ENCODE measurements around the gene CAMSAP1. TPM values are rescaled to one million over a fixed set of nuclear protein-coding genes. Genes with fewer than 3 reads are reported as not detected.

Gene CAMSAP1
- total RNA-seq, 1 donor from 2014 or later, result 31.3 TPM

- peaks cover 2 to 5% (median 4%) of the 10 kb centered on the region in 3 donors for H3K36me3 ChIP-seq (ENCODE audit: control insufficient read depth in 3 of 3, insufficient read depth in 3 of 3, low read length in 3 of 3)
- H3K27ac ChIP-seq (ENCODE audit: low read depth, low read length), result no peak overlapping the region
- H3K9ac ChIP-seq (ENCODE audit: low read depth in 1 of 3, low read length in 3 of 3), result no peak overlapping the region
- no peaks in the 10 kb centered on the region for H3K9me3 ChIP-seq (ENCODE audit: control insufficient read depth in 3 of 3, low read length in 3 of 3)
- H3K27me3 ChIP-seq (ENCODE audit: control insufficient read depth in 3 of 3, insufficient read depth in 3 of 3, low read length in 3 of 3), result peaks cover 0 to 3% (median 0%) of the 10 kb centered on the region in 3 donors
- H3K4me3 ChIP-seq (ENCODE audit: low read length in 3 of 3), result no peak overlapping the region
- H3K4me1 ChIP-seq (ENCODE audit: control insufficient read depth in 3 of 3, insufficient read depth in 3 of 3, low read length in 3 of 3), result no peaks in the 10 kb centered on the region
These were observed 123.7 kb downstream of the CAMSAP1 start for GRCh38 chr9:135783540-135784245.

- Histone ChIP-seq H3K4me1 (ENCODE audit: control insufficient read depth in 3 of 3, insufficient read depth in 3 of 3, low read length in 3 of 3) (no peaks in the 10 kb centered on the region), H3K9me3 (ENCODE audit: control insufficient read depth in 3 of 3, low read length in 3 of 3) (no peaks in the 10 kb centered on the region), H3K9ac (ENCODE audit: low read depth in 1 of 3, low read length in 3 of 3) (no peak overlapping the region), H3K4me3 (ENCODE audit: low read length in 3 of 3) (no peak overlapping the region), H3K27me3 (ENCODE audit: control insufficient read depth in 3 of 3, insufficient read depth in 3 of 3, low read length in 3 of 3) (peaks cover 0 to 3% (median 0%) of the 10 kb centered on the region in 3 donors), H3K36me3 (ENCODE audit: control insufficient read depth in 3 of 3, insufficient read depth in 3 of 3, low read length in 3 of 3) (peaks cover 2 to 5% (median 4%) of the 10 kb centered on the region in 3 donors), H3K27ac (ENCODE audit: low read depth, low read length) (no peak overlapping the region)
These were observed 124.4 kb downstream of the CAMSAP1 start for GRCh38 chr9:135782946-135783345.

GRCh38 chr9:135780626-135781025, 126.7 kb downstream of the CAMSAP1 start:
- Histone ChIP-seq H3K9ac (ENCODE audit: low read depth in 1 of 3, low read length in 3 of 3) (no peak overlapping the region), H3K27me3 (ENCODE audit: control insufficient read depth in 3 of 3, insufficient read depth in 3 of 3, low read length in 3 of 3) (peaks cover 0 to 3% (median 0%) of the 10 kb centered on the region in 3 donors), H3K27ac (ENCODE audit: low read depth, low read length) (no peak overlapping the region), H3K4me3 (ENCODE audit: low read length in 3 of 3) (no peak overlapping the region), H3K9me3 (ENCODE audit: control insufficient read depth in 3 of 3, low read length in 3 of 3) (no peaks in the 10 kb centered on the region), H3K4me1 (ENCODE audit: control insufficient read depth in 3 of 3, insufficient read depth in 3 of 3, low read length in 3 of 3) (no peaks in the 10 kb centered on the region), H3K36me3 (ENCODE audit: control insufficient read depth in 3 of 3, insufficient read depth in 3 of 3, low read length in 3 of 3) (peaks cover 5 to 6% (median 6%) of the 10 kb centered on the region in 3 donors)

GRCh38 chr9:135780086-135780485, 127.3 kb downstream of the CAMSAP1 start:
- no peak overlapping the region for H3K9ac ChIP-seq (ENCODE audit: low read depth in 1 of 3, low read length in 3 of 3)
- H3K4me3 ChIP-seq (ENCODE audit: low read length in 3 of 3), result no peak overlapping the region
- peaks cover 5 to 7% (median 6%) of the 10 kb centered on the region in 3 donors for H3K36me3 ChIP-seq (ENCODE audit: control insufficient read depth in 3 of 3, insufficient read depth in 3 of 3, low read length in 3 of 3)
- no peaks in the 10 kb centered on the region for H3K4me1 ChIP-seq (ENCODE audit: control insufficient read depth in 3 of 3, insufficient read depth in 3 of 3, low read length in 3 of 3)
- H3K27ac ChIP-seq (ENCODE audit: low read depth, low read length), result no peak overlapping the region
- H3K9me3 ChIP-seq (ENCODE audit: control insufficient read depth in 3 of 3, low read length in 3 of 3), result no peaks in the 10 kb centered on the region
- peaks cover 0 to 3% (median 0%) of the 10 kb centered on the region in 3 donors for H3K27me3 ChIP-seq (ENCODE audit: control insufficient read depth in 3 of 3, insufficient read depth in 3 of 3, low read length in 3 of 3)

- peaks cover 0 to 3% (median 0%) of the 10 kb centered on the region in 3 donors for H3K27me3 ChIP-seq (ENCODE audit: control insufficient read depth in 3 of 3, insufficient read depth in 3 of 3, low read length in 3 of 3)
These were observed 127.8 kb downstream of the CAMSAP1 start for GRCh38 chr9:135779571-135779970.

GRCh38 chr9:135778421-135778820, 128.9 kb downstream of the CAMSAP1 start:
- no peak overlapping the region for H3K4me3 ChIP-seq (ENCODE audit: low read length in 3 of 3)
- H3K27ac ChIP-seq (ENCODE audit: low read depth, low read length), result no peak overlapping the region
- no peaks in the 10 kb centered on the region for H3K4me1 ChIP-seq (ENCODE audit: control insufficient read depth in 3 of 3, insufficient read depth in 3 of 3, low read length in 3 of 3)
- peaks cover 0 to 3% (median 0%) of the 10 kb centered on the region in 3 donors for H3K27me3 ChIP-seq (ENCODE audit: control insufficient read depth in 3 of 3, insufficient read depth in 3 of 3, low read length in 3 of 3)
- H3K9ac ChIP-seq (ENCODE audit: low read depth in 1 of 3, low read length in 3 of 3), result no peak overlapping the region
- no peaks in the 10 kb centered on the region for H3K9me3 ChIP-seq (ENCODE audit: control insufficient read depth in 3 of 3, low read length in 3 of 3)
- peaks cover 0 to 8% (median 4%) of the 10 kb centered on the region in 3 donors for H3K36me3 ChIP-seq (ENCODE audit: control insufficient read depth in 3 of 3, insufficient read depth in 3 of 3, low read length in 3 of 3)

More at GRCh38 chr9:135779571-135779970, 127.8 kb downstream of the CAMSAP1 start:
- Histone ChIP-seq H3K9me3 (ENCODE audit: control insufficient read depth in 3 of 3, low read length in 3 of 3) (no peaks in the 10 kb centered on the region), H3K4me3 (ENCODE audit: low read length in 3 of 3) (no peak overlapping the region), H3K27ac (ENCODE audit: low read depth, low read length) (no peak overlapping the region), H3K36me3 (ENCODE audit: control insufficient read depth in 3 of 3, insufficient read depth in 3 of 3, low read length in 3 of 3) (peaks cover 5 to 7% (median 6%) of the 10 kb centered on the region in 3 donors), H3K9ac (ENCODE audit: low read depth in 1 of 3, low read length in 3 of 3) (no peak overlapping the region), H3K4me1 (ENCODE audit: control insufficient read depth in 3 of 3, insufficient read depth in 3 of 3, low read length in 3 of 3) (no peaks in the 10 kb centered on the region)

GRCh38 chr9:135777623-135778177, 129.6 kb downstream of the CAMSAP1 start:
- Histone ChIP-seq H3K36me3 (ENCODE audit: control insufficient read depth in 3 of 3, insufficient read depth in 3 of 3, low read length in 3 of 3) (peaks cover 0 to 10% (median 4%) of the 10 kb centered on the region in 3 donors), H3K9me3 (ENCODE audit: control insufficient read depth in 3 of 3, low read length in 3 of 3) (no peaks in the 10 kb centered on the region), H3K27me3 (ENCODE audit: control insufficient read depth in 3 of 3, insufficient read depth in 3 of 3, low read length in 3 of 3) (peaks cover 0 to 3% (median 0%) of the 10 kb centered on the region in 3 donors), H3K4me3 (ENCODE audit: low read length in 3 of 3) (no peak overlapping the region), H3K4me1 (ENCODE audit: control insufficient read depth in 3 of 3, insufficient read depth in 3 of 3, low read length in 3 of 3) (no peaks in the 10 kb centered on the region), H3K9ac (ENCODE audit: low read depth in 1 of 3, low read length in 3 of 3) (no peak overlapping the region), H3K27ac (ENCODE audit: low read depth, low read length) (no peak overlapping the region)

- no peak overlapping the region for H3K9ac ChIP-seq (ENCODE audit: low read depth in 1 of 3, low read length in 3 of 3)
- no peaks in the 10 kb centered on the region for H3K9me3 ChIP-seq (ENCODE audit: control insufficient read depth in 3 of 3, low read length in 3 of 3)
- no peak overlapping the region for H3K4me3 ChIP-seq (ENCODE audit: low read length in 3 of 3)
- peaks cover 0 to 3% (median 0%) of the 10 kb centered on the region in 3 donors for H3K27me3 ChIP-seq (ENCODE audit: control insufficient read depth in 3 of 3, insufficient read depth in 3 of 3, low read length in 3 of 3)
- no peak overlapping the region for H3K27ac ChIP-seq (ENCODE audit: low read depth, low read length)
- H3K36me3 ChIP-seq (ENCODE audit: control insufficient read depth in 3 of 3, insufficient read depth in 3 of 3, low read length in 3 of 3), result peaks cover 0 to 11% (median 2%) of the 10 kb centered on the region in 3 donors
- no peaks in the 10 kb centered on the region for H3K4me1 ChIP-seq (ENCODE audit: control insufficient read depth in 3 of 3, insufficient read depth in 3 of 3, low read length in 3 of 3)
These were observed 130.3 kb downstream of the CAMSAP1 start for GRCh38 chr9:135776893-135777622.

- H3K9ac ChIP-seq (ENCODE audit: low read depth in 1 of 3, low read length in 3 of 3), result no peak overlapping the region
- H3K36me3 ChIP-seq (ENCODE audit: control insufficient read depth in 3 of 3, insufficient read depth in 3 of 3, low read length in 3 of 3), result peaks cover 0 to 11% (median 2%) of the 10 kb centered on the region in 3 donors
- no peaks in the 10 kb centered on the region for H3K4me1 ChIP-seq (ENCODE audit: control insufficient read depth in 3 of 3, insufficient read depth in 3 of 3, low read length in 3 of 3)
- H3K27me3 ChIP-seq (ENCODE audit: control insufficient read depth in 3 of 3, insufficient read depth in 3 of 3, low read length in 3 of 3), result no peaks in the 10 kb centered on the region
- H3K27ac ChIP-seq (ENCODE audit: low read depth, low read length), result no peak overlapping the region
- H3K9me3 ChIP-seq (ENCODE audit: control insufficient read depth in 3 of 3, low read length in 3 of 3), result no peaks in the 10 kb centered on the region
- no peak overlapping the region for H3K4me3 ChIP-seq (ENCODE audit: low read length in 3 of 3)
These were observed 131.4 kb downstream of the CAMSAP1 start for GRCh38 chr9:135775911-135776310.
